NCI-H82 treated with DMSO at 0.1 percent for 48 hours (cell line): ENCODE data around the gene KRT74.

Experiments used
- DNase-seq: peaks from one replicate; lab custom pipeline; 2025; ENCODE audit not compliant: unreplicated experiment; lab: John Stamatoyannopoulos, UW

KRT74 gene

DNA sequence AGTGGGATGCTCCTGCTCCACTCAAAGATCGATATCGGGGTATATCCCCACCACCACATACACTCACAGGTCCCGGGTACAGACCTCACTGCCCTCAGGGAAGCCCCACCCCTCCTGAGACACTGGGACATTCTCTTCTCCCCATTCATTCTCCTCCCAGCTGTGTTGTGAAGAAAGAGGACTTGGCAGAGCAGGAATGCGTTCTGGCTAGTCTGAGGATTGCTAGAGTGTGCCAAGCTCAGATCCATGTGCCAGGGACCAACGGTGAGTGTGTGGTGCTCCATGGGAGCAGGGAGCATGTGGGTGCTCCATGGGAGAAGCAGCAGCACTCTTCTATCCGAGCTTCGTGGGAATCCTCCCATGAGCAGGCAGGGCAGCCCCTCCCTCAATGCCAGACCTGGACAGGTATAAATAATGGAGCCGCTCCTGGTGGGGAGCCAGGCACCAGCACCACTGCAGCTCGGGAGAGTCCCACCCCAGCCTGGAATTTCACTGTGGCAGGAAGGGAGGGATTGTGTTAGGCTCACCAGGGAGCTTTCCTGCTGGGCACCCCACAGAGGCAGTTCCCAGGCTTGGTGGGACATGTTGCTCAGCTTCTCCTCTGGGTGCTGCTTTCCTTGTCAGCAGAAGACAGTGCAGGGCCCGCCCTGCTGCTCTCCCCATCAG lies 51.2 kb downstream of the KRT74 start:
- no peak for DNase-seq

DNA sequence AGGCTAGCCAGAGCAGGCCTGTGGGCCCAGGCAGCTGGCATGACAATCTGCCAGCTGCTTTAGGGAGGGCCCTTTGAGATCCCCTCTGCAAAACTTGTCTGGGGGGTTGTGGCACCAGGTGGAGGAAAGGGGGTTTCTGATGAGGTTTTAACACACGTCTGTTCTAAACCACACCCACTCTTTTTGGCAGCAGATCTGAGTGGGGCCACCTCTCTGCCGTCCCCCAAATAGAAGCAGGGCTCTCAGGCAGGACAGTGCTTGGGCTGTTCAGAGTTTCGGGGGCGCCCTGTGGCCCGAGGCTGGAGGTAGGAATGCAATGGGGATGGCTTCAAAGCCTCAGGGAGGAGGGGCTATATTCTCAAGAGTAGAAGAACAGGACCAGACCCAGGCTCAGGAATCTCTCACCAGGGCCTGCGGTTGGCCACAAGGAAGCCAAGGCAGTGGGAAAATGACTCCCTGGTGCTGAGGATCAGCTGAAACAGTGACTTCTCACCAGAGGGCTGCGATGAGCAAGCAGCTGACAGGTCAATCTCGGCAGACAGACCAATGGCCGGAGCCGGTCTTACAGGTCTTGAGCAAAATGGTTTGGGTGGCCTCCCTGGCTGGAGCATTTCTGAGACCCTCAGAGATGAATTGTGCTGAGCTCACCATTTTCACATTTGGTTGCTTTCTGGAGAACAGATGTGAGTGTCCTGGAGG lies 51.9 kb downstream of the KRT74 start:
- no peak for DNase-seq

DNA sequence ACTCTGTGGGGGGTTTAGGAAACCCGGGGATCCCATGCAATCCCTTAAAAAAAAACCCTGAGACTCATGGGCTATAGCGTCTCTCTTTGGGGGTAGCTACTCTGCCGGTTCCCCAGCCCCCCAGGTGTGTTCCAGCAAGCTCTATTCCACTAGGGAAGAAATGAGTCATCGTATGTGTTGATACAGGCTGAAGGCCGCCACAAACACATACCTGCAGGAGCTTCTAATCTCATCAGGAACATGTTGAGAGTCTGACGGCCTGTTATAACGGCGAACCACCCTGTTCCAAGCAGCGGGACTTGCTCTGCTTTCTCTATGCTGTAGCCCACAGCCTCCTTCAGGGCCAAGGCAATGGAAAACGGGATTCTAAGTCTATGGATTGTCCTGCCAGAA lies 52.5 kb downstream of the KRT74 start:
- no peak for DNase-seq

DNA sequence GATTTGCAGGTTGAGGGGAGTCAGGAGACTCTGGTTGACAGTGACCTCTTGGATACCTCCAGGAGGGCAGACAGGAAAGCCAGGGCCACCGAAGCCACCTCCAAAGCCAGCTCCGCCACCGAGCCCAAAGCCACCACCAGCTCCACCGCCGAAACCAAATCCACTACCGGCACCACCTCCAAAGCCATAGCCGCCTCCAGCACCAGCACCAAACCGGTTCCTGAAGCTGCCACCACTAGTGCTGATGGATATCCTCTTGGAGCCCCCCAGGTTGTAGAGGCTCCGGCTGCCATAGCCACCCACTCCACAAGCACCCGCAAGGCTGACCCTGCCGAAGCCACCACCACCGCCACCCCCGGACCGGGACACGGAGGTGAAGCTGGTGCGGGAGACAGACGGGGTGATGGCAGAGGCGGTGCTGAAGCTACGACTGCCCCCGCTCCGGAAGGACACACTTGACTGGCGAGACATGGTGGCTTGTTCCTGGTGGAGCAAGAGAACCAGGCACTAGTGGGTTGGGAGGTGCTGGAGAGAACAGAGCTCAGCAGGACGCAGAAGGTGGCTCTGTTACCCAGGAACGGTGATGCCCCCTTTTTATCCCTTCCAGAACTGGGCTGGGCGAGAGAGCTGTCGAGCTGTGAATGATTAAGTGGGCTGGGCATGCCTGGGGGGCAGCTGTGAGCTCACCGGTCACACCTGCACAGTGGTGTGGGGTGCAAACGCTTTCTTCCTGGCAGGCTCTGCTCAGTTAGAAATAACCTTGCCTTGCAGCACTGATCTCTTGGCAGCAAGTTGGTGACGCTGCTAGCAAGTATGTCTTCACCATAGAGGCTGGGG lies 53.6 kb downstream of the KRT74 start, which contains the start of gene KRT5:
Gene KRT5, minus strand, starts transcription at position 569 of the 837 bp plus-strand sequence. Its CDS starts 98 bp downstream, at position 471.
- DNase-seq, result no peak

DNA sequence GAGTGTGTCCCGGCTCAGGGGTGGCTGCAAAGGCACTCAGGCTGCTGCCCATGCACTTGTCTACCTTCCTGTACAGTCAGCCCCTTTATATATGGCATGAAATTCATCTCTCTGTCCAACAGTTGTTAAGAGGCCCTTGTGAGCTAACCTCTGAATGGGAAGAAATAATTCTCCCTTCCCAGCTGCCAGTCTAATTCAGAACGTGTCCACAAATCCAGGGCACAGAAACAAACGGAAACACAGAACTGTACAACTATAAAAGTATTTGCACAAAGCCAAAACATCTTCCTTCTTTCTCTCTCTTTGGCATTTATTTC lies 54.3 kb downstream of the KRT74 start:
- no peak for DNase-seq

DNA sequence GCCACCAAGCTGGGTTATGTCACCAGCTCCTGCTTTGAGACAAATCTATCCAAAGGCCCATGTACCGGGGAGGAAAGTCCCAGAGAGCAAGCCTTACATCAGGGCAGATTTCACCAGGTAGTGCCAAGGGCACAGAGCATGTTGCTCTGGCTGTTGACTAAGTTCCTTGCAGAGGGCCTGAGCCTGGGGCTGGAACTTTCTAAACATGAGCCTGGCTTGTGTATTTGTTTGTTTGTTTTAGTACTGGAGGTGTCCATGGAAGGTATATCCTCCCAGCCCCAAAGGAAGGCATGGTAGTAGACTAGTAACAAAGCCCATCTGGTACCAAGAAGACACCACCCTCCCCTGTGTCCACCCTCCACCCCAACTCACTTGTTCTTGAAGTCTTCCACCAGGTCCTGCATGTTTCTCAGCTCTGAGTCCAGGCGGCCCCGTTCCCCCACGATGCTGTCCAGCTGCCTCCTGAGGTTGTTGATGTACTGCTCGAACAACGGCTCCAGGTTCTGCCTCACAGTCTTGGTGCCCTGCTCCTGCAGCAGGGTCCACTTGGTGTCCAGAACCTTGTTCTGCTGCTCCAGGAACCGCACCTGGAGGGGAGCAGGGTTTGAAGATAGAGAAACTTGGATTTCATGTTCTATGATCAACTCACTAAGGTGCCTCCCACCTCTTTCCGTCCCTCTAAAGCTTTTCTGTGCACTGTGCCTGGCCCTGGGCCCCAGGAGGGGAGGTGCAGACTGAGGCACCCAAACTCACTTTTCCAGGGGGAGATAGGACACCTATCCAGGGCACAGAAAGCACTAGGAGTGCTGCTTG lies 54.9 kb downstream of the KRT74 start:
- DNase-seq, result no peak

DNA sequence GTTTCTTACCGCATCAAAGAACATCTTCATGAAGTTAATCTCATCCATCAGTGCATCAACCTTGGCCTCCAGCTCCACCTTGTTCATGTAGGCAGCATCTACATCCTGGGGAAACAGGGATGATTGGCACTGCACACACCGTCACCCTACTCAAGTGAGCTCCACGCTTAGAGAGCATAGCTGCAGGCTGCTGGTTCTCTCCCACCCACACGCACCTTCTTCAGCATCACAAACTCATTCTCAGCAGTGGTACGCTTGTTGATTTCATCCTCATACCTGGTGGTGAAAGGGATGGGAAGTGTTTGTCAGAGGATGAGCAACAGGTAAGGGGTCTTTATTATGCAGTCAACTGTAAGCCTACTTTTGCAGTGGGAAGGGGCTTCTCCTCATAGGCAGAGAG lies 55.8 kb downstream of the KRT74 start:
- DNase-seq, result no peak

DNA sequence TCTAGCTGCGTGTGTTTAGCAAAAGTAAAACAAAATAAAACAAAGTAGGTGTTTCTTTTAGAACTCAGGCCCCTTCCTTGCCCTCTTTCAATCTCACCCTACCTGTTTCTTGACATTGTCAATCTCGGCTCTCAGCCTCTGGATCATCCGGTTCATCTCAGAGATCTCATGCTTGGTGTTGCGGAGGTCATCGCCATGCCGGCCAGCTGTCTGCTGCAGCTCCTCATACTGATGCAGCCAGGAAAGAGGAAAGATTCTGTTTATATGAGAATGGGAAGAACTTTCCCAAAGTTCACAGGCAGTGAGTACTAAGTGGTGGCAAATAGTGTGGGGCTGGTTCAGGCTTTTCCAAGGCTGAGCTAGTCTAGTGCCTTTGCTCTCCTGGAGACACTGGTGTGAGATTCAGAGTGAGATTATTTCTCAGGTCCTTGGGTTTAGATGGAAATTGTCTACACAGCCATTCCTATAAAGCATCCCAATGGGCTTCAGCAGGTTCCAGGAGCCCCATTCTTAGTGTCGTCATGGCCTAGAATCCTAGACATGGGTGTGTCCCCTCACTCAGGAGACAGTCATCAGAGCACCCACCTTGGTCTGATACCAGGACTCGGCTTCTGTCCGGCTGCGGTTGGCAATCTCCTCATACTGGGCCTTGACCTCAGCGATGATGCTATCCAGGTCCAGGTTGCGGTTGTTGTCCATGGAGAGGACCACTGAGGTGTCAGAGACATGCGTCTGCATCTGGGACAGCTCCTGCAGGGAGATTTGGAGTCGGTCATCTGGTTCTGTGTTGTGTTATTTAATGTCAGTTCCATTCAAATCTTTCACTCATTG lies 56.4 kb downstream of the KRT74 start:
- DNase-seq, result no peak

DNA sequence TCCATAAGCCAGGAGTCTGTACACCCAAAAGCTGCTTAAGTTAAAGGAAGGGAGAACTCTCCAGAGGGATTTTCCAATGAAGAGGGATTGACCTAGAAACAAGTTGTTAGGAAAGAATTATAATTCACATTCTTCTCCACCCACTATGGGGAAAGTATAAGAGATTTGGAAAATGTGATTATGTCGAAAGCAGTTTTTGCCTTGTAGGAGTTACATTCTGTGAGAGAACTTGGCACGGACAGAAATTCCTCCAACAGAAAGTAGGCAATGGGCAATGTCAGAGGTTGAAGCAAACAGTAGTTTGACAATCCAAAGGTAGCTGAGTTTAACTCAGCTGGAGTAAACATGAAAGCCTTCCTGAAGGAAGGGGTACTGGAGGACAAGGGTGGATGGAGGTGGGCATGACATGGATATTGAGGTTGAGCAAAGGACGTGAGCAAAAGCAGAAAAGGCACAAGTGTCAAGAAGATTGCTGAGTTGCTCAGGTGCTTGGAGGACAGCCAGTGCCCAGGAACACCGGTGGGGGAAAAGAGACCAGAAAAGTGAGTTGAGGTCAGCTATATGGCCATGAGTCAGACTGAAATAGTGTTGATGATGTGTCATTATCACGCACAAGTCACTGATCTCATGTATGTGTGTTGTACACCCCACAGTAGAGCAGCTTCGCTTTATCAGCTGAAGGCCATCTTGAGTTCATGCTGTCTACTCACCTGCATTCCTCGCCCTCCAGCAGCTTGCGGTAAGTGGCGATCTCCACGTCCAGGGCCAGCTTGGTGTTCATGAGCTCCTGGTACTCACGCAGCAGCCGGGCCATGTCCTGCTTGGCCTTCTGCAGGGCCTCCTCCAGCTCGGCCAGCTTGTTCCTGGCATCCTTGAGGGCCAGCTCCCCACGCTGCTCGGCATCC lies 57.5 kb downstream of the KRT74 start:
- no peak for DNase-seq
